ENCODE data around the gene TCERG1.
"Not testable (repeated sequence)": the region's sequence is repeated elsewhere in the genome, so short reads cannot be mapped to it uniquely, and the experiment has no call there.

The TCERG1 gene

DNA sequence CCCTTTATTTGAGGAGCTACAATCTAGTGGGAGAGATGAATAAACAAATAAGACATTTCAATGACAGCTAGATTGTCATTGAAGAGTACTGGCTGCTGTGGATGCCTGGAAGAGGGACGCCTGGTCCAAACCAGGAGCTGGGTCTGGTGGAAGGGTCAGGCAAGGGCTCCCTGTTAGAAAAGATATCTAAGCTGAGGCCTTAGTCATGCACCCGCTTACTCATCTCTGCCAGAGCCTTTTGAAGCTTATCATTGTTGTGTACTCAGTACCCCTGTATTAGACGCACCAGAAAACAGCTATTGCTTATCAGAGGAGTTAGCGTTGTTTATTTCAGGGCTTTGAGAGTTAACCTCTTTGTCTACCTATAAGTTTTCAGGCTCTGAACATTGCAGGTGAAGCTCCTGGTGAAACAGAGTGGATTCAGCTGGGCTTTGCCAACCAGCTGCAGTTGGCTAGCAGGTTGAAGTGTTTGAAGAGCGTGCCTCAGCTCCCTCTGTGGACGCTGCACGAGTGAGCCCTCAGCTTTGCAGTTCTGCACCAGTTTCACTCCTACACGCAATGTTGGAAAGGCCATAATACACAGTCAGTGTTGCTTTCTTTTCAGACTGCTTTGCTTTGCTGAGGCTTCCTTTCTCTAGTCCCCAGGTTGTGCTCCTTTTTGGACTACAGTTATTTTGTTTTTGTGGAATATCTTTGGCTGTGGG lies 74.4 kb downstream of the TCERG1 start:
- no peak for DNase-seq (ENCODE audit: low read depth)

DNA sequence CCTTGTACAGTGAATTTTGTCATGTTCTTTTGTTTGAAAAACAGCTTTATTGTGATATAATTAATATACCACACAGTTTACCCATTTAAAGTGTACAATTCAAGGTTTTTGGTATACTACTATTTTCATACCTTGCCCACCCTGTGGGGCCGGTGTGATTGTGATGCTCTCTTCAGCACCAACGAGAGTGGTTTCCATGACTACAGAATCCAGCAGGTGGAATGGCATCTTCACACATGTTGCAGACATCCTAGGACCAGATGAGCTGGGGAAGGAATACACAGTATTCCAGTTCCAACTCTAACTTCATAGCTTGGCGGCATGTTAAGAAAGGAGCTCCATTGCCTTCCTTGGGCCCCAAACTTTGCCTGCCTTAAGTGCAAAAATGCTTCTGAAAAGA lies 76.6 kb downstream of the TCERG1 start:
- no peak for DNase-seq (ENCODE audit: low read depth)

DNA sequence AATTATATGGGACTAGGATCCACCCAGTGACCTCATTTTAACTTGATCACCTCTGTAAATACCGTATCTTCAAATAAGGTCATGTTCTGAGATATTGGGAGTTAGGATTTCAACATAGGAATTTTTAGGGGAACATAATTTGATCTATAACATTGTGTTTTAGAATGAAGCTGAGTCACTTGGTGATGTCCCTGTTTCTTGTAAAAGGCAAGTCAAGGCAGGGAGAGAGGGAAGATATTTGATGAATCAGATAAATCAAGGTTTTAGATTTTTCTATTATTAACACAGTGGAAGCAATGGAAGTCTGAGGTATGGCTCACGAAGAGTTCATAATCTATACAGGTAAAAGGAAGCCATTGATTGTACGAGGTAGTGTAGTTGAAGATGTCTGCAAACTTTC lies 80.7 kb downstream of the TCERG1 start:
- no peak for DNase-seq (ENCODE audit: low read depth)

DNA sequence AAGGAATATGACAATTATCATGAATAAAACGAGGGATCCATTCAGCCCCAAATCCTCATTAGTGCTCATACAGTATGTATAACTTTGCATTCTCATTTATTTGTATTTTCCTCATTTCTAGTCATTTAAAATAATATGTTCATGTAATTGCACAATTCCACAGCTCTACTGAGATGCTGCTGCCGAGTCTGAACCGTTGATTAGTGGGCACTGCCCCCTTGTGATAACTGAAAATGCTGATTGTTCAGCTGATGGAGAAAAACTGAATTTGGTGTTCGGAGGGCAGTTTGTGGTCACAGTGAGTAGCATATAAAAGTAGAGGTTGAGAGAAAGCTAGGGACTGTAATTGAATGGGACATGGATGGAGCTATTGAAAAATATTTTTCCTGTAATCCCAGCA lies 81.1 kb downstream of the TCERG1 start:
- no peak for DNase-seq (ENCODE audit: low read depth)

DNA sequence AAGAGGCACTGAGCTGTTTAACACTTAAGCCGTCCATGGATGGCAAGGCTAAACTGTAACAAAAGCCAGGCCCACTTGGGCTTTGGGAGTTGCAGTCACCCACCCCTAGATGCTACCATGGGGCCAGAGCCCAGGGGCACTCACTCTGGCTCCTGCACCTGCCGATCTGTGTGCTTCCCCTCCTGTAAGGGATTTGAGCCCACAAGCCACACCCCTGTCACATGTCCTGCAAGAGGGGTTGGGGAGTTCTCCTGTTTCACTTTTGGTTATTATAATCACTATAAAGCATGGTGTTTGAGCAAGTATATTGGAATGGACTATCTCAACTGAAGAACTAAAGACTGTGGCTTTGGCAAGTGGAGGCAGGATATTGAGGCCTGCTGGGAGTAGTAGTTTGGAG lies 82.9 kb downstream of the TCERG1 start:
- DNase-seq (ENCODE audit: low read depth), result no peak

DNA sequence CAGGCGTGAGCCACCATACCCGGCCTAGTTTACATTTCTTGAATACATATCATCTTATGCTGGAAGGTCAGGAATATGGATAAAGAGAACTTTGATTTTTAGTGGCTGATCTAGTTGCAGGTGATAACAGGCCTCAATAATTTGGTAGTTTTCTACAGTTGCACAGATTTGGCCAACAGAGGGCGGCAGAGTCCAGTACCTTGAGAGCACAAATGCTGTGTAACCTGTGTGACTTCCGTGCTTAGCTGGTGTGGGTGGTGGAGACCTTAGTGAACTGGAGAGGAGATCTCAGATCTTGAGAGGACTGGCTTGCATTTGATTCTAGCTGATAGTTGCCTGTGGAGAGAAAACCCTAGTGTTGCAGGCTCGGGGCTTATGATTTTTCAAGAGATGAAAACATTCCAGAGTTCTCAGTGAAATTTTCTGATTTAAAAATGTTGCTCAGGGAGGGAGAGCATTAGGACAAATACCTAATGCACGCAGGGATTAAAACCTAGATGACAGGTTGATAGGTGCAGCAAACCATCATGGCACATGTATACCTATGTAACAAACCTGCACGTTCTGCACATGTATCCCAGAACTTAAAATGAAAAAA lies 86.2 kb downstream of the TCERG1 start:
- DNase-seq (ENCODE audit: low read depth), result peak; percentile 64

DNA sequence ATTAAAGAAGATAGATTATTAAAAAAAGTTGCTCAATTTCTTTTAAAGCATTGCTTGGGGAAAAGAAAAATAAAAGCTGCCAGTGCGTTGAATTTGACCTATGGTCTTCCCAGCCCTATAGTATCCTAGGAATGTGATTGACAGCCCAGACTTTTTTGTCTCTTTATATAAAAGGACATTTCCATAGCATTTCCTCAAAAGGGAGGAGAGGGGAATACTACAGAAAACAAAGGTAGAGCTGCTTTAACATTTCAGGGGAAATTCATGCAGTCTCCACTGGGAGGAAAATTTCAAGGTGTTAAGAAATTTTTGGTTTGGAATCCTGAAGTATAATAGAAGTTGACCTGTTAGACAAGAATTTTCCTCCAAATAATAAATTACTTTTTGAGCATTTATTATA lies 86.7 kb downstream of the TCERG1 start:
- DNase-seq (ENCODE audit: low read depth), result no peak

DNA sequence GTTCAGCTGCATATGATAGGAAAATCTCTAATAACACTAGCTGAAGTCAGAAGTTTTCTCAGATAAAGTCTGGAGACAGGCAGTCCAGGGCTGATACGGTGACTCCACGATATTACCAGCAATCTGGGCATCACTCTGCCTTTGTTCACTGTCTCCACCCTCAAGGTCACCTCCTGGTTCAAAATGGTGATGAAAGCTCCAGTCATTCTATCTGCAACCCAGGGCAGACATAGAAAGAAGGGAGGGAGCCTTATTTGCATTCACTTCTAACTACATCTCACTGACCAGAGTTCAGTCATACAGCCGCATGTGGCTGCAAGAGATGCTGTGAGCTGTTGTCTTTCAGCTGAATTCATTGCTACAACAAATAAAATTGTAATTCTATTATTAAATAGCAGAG lies 91.3 kb downstream of the TCERG1 start:
- DNase-seq (ENCODE audit: low read depth), result no peak

DNA sequence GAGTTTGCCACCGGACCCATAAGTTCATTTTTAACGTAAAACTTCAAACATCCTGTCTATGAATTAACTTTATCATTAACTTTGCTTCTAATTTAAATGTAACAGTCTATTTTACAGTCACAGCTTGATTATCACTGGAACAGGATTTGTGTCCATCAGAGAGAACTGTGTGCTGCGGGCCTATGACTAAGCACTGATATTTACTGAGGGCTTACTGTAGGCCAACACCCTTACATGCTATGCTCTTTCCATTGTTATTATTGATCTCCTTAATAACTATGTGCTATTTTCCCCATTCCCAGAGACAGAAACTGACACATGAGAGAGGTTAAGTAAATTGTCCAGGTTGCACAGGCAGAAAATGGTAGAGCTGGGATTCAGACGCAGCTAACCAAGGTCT lies 92.8 kb downstream of the TCERG1 start:
- no peak for DNase-seq (ENCODE audit: low read depth)

DNA sequence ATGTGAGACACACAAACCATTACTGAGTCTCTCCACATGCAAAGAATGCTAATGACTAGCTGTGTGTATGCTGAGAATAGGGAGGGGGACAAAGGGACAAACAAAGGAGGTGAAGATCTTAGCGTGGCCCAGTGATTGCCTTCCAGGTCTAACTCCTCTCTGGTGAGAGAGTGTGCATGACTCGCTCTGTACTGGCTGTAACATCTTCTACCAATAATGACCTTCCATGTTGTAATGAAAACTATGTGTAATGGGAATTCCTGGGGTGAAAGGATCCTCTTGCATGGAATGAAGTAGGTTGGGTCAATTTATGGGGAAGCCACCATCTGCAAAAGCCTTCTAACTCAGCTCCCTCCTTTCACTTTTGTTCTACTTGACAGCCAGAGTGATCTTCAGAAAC lies 93.3 kb downstream of the TCERG1 start:
- peak; percentile 46 for DNase-seq (ENCODE audit: low read depth)

DNA sequence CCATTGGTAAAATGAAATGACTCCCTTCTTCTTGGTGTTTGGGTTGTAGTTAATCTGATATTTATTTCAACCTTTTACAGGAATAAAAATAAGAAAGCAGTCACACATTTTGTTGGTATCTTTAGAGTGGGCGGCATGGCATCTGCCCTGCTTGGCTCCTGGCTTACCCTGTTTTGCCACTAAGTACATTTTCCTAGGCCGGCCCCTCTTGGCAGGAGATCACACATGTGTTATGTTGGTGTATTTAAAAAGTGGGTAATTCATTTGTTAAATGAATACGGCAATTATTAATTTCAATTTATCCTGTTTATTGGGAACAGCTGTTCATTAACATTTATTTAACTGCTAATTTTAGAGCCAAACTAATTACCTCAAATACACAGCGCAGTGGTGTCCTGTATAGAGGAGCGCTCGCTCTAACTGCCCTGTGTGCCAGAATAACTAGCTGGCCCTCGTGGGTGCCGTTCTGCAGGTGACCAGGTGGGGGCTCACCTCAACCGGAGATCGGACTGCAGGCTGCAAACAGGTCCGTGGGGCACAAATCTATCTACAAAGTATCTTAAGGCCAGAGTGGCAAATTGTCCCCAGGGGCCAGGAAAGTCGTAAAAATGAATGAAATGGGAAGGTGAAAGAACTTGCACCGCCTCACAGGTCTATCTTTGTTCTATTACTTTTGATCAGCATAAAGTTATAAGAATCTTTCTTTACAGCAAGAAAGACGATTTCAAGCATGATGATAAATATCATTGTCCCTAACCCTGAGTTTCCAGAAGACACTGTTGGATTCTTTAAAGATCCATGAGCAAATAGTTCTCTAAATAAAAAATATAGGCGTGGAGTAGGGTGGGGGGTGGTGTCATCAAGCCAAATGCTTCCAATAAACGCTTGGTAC lies 95.1 kb downstream of the TCERG1 start:
- DNase-seq (ENCODE audit: low read depth), result peak; percentile 55

DNA sequence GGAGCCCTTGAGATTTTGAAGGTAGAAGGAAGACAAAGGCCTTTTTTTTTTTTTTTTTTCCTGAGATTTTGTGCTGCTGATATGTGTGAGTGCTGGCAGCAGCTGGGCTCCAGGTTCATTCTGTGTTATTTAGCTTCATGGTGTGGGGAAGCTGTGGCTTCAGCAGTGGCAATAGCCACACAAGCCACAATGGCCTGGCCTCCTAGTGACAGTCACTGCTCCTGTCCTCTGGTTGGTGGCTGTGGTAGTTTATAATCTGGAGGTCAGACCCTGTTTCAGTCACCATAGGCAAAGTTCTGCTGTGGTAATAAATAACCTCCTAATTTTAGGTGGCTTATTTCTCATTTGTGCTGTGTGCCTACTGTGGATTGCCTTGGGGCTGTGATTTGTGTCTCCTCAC lies 97.1 kb downstream of the TCERG1 start:
- DNase-seq (ENCODE audit: low read depth), result no peak

DNA sequence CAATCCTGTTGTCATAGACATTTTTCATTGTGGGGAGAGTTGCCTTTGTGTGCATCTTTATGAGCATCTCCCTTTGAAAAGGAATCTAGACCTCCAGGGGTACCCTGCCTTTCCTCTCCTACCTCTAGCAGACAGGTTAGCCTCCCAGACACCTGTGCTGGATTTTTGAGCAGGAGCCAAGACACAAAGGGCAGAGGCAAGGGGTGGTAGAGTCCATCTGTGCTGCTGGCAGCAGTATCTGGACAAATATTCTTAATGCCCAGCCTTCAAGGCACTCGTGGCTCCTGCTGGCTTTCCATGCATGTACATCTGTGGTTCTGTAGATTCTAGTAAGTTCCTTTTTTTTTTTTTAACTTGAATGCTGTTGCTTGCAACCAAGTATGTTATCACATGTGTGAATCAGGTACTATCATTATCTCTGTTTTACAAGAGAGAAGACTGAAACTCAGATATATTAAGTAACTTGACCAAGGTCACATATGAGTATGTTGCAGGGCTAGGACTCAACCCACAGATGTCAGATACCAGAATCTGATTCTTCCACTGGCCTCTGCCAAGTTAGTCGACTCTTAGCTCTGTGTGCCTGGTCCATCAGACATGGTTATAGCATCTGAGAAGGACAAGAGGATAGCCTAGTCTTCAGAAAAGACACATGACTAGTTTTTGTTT lies 101.8 kb downstream of the TCERG1 start:
- DNase-seq (ENCODE audit: low read depth), result no peak

DNA sequence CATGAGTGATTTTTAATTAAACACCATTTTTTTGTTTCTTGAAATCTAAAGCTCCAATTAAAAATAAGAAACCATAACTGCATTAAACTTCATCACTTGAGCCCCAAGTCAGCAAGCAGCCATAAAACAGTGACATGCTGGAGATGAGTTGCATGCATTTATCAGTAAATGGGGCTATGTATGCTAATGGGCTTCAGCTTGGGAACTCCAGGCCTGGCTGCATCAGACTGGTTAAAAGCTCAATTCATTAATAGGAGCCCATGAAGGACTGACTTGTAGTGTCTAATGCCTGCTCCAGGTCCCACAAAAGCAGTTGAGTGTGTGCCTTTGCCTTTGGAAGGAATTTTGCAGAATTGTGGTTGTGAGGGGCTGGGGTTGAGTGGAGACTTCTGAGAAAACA lies 102.5 kb downstream of the TCERG1 start:
- no peak for DNase-seq (ENCODE audit: low read depth)

DNA sequence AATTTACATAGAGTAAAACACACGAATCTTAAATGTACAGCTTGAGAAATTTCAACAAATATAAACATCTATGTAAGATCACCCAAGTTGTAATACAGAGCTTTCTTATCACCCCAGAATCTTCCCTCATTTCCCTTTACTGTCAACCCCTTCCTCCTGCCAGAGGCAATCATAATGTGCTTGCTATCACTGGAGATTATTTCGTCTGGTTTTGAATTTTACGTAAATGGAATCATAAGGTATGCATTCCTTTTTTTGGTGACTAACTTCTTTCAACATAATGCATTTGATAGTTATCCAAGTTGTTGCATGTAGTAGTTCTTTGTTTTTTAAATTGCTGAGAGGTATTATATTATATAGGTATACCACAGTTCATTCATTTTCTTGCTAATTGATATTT lies 106.3 kb downstream of the TCERG1 start:
- no peak for DNase-seq (ENCODE audit: low read depth)

DNA sequence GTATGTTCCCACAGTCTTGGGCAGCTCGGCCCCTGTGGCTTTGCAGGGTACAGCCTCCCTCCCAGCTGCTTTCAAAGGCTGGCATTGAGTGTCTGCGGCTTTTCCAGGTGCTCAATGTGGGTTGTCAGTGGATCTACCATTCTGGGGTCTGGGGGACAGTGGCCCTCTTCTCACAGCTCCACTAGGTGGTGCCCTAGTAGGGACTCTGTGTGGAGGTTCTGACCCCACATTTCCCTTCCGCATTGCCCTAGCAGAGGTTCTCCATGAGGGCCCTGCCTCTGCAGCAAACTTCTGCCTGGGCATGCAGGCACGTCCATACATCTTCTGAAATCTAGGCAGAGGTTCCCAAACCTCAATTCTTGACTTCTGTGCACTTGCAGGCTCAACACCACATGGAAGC lies 109.8 kb downstream of the TCERG1 start:
- not testable (repeated sequence) for DNase-seq (ENCODE audit: low read depth)

DNA sequence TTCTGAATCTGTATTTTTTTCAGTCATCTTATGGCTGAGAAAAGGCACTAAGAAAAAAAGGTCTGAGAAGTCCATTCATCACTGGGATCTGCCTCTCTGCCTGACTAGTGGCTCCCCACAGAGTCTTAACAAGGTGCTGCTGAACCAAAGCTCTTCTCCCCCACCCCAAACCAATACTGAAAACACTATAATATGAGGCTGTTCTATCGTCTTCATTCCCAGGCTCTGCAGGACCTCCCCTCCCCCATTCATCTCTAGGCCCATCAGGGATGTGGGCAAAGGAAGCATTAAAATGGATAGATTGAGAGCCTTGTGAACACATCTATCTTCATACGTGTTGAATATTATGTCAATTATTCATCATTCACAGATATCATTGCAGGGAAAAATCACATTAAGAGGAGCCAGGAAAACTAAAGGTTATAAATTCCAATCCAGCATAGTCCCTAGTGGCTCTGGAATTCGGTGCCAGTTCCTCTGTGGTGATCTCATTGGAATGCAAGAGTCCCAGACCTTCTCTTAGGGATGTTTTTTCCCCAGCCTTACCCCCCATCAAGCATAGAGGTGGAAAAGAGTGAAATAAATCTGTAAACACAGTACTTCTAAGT lies 113.2 kb downstream of the TCERG1 start:
- peak; percentile 82 for DNase-seq (ENCODE audit: low read depth)
